WTC11 (cell line): ENCODE results near the gene ASB11. TPM values are rescaled to one million over a fixed set of nuclear protein-coding genes. Genes with fewer than 3 reads are reported as not detected.
A peak's percentile ranks its signal among the peaks of the same experiment; 100 is the strongest.

Source experiments
- ATAC-seq: fragments of 200-7000 bp; cut with Tn5 transposase; 2 replicates; pipeline ENCODE4 v1.10.0; 2021; ENCODE audit warnings: mild to moderate bottlenecking, moderate library complexity
- CTCF ChIA-PET: fragments of 300-600 bp; sonication (Branson Sonifier 250); formaldehyde crosslinking; loops from one replicate; lab custom pipeline; 2021; ENCODE audit warnings: antibody characterized with exemption; lab: Charles Lee
- POLR2A ChIA-PET: fragments of 350-600 bp; sonication (Branson Sonifier 250); formaldehyde crosslinking; loops from one replicate; lab custom pipeline; 2021; ENCODE audit warnings: antibody characterized with exemption; lab: Charles Lee
- DNase-seq: peaks from one replicate; pipeline ENCODE4 v3.0.0; 2021; ENCODE audit warnings: low spot score
- H3K27ac Mint-ChIP-seq: 2 replicates; pipeline ENCODE4 v1.8.0; 2021; ENCODE audit warnings: mixed read lengths
- H3K27me3 Mint-ChIP-seq: 2 replicates; pipeline ENCODE4 v1.8.0; 2021; ENCODE audit warnings: low read depth, mild to moderate bottlenecking, moderate library complexity, mixed read lengths
- H3K36me3 Mint-ChIP-seq: 2 replicates; pipeline ENCODE4 v1.8.0; 2021; ENCODE audit warnings: mixed read lengths
- H3K4me1 Mint-ChIP-seq: 2 replicates; pipeline ENCODE4 v1.8.0; 2022; ENCODE audit warnings: mixed read lengths
- H3K4me3 Mint-ChIP-seq: 2 replicates; pipeline ENCODE4 v1.8.0; 2021; ENCODE audit warnings: mild to moderate bottlenecking, moderate library complexity, mixed read lengths
- H3K9me3 Mint-ChIP-seq: 2 replicates; pipeline ENCODE4 v1.8.0; 2021; ENCODE audit warnings: mixed read lengths
- CREM ChIP-seq: sonication (generic); formaldehyde crosslinking; IDR thresholded peaks from 2 replicates; pipeline ENCODE4 v1.8.1; 2022; ENCODE audit warnings: mild to moderate bottlenecking, missing genetic modification reagents, moderate library complexity
- GABPB1 ChIP-seq: sonication (generic); formaldehyde crosslinking; IDR thresholded peaks from 2 replicates; pipeline ENCODE4 v1.8.1; 2023; ENCODE audit warnings: mild to moderate bottlenecking, missing genetic modification reagents
- GTF2I ChIP-seq: fragments of 250-450 bp; sonication (Bioruptor Pico); conservative IDR thresholded peaks from 2 replicates; pipeline ENCODE4 v1.4.0; 2021; ENCODE audit warnings: mild to moderate bottlenecking
- MYBL2 ChIP-seq: sonication (generic); formaldehyde crosslinking; IDR thresholded peaks from 2 replicates; pipeline ENCODE4 v1.8.1; 2023; ENCODE audit warnings: mild to moderate bottlenecking, moderate library complexity, missing genetic modification reagents
- NR2C2 ChIP-seq: sonication (generic); formaldehyde crosslinking; IDR thresholded peaks from 2 replicates; pipeline ENCODE4 v1.8.0; 2022; ENCODE audit warnings: mild to moderate bottlenecking, missing genetic modification reagents
- OVOL2 ChIP-seq: fragments of 250-450 bp; sonication (Bioruptor Pico); IDR thresholded peaks from 2 replicates; pipeline ENCODE4 v1.9.0; 2021; ENCODE audit warnings: mild to moderate bottlenecking, borderline replicate concordance
- PRRX2 ChIP-seq: fragments of 250-450 bp; sonication (Bioruptor Pico); IDR thresholded peaks from 2 replicates; pipeline ENCODE4 v1.8.0; 2021; ENCODE audit warnings: mild to moderate bottlenecking
- TEAD4 ChIP-seq: sonication (generic); formaldehyde crosslinking; IDR thresholded peaks from 2 replicates; pipeline ENCODE4 v1.8.0; 2022; ENCODE audit warnings: mild to moderate bottlenecking, missing genetic modification reagents
- ZNF671 ChIP-seq: fragments of 250-450 bp; sonication (Bioruptor Pico); IDR thresholded peaks from 2 replicates; pipeline ENCODE4 v1.8.0; 2021; ENCODE audit warnings: mild to moderate bottlenecking
- total RNA-seq: library from RNA; stranded (reverse); gene quantifications from 3 replicates; pipeline ENCODE4 v1.2.3, GENCODE V29; 2021
- TF ChIP-seq, protein P1 (sequence below): fragments of 200-600 bp; IDR thresholded peaks from 2 replicates; pipeline ENCODE4 v1.8.0; 2022; ENCODE audit warnings: antibody characterized with exemption
- TF ChIP-seq, protein P2 (sequence below): sonication (generic); formaldehyde crosslinking; IDR thresholded peaks from 2 replicates; pipeline ENCODE4 v1.8.1; 2022; ENCODE audit warnings: mild to moderate bottlenecking, moderate library complexity, missing genetic modification reagents
- TF ChIP-seq, protein P3 (sequence below): sonication (generic); formaldehyde crosslinking; IDR thresholded peaks from 2 replicates; pipeline ENCODE4 v1.8.1; 2023; ENCODE audit warnings: mild to moderate bottlenecking, moderate library complexity, missing genetic modification reagents
- TF ChIP-seq, protein P4 (sequence below): sonication (generic); formaldehyde crosslinking; IDR thresholded peaks from 2 replicates; pipeline ENCODE4 v1.8.1; 2022; ENCODE audit warnings: low read depth, mild to moderate bottlenecking, moderate library complexity, missing genetic modification reagents, borderline replicate concordance
- TF ChIP-seq, protein P5 (sequence below): sonication (generic); formaldehyde crosslinking; IDR thresholded peaks from 2 replicates; pipeline ENCODE4 v1.8.0; 2023; ENCODE audit warnings: missing genetic modification reagents, mild to moderate bottlenecking, borderline replicate concordance

Gene ASB11
- total RNA-seq, 1 experiment from 2014 or later, result not detected

DNA sequence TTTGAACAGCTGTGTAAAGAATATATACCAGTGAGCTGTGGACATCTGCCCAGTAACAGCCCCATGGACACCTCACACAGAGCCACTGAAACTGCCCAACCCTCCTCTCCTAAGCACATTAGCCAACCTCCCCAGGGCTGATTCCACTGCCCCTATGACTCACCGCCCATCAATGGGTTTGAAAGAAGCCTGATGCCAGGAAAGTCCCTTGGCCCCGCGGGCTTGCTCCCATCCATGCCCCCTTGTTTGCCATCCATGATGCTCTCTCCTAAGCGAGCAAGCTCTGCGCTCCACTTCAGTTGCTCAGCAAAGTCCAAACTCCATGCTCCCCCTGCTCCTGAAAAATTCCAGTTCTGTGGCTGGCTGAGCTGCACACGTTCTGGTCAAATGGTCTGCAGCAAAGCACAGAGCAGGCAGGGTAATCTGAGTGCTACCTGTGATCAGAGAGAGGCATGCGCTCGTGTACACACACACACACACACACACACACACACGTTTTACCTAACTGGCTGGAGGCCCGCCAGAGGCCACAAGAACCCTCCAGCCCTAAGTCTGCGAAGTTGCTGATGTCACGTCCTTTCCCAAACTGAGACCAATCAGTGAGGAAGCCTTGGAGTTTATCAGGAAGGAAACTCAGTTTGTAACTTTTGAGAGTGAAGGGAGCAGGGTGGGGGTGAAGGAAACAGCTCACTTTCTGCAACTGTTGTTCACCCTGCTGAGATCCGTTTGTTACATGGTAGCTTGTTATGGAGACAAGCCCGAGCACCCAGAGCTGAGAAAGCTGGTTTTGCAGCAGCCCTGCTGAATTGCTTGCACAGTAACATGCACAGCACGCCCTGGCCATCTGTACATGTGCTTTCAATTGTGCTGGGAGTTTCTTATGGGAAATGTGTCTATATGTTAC, 45.6 kb downstream of the ASB11 start, which contains the start of gene ASB9:
Gene ASB9 (minus strand): TSS at position 466 of the 904 bp plus-strand sequence. CDS start 209 bp downstream, at position 257.
- ChIA-PET CTCF (no interaction called here), POLR2A (no interaction called here)
- Mint-ChIP-seq H3K36me3 (no peaks in the 10 kb centered on the region), H3K27ac (peak within 1 kb of the TSS; percentile 63; the same call in 1 of the 2 replicates), H3K9me3 (peaks cover 4% of the 10 kb centered on the region; the same call in 1 of the 2 replicates), H3K27me3 (no peaks in the 10 kb centered on the region), H3K4me1 (peaks cover 9% of the 10 kb centered on the region), H3K4me3 (no peak within 1 kb of the TSS)
- DNase-seq (peak; percentile 9), ATAC-seq (peak; percentile 56)
- TF ChIP-seq GABPB1 (CRISPR knock-in tag), result no peak
- TF ChIP-seq, protein P1, sequence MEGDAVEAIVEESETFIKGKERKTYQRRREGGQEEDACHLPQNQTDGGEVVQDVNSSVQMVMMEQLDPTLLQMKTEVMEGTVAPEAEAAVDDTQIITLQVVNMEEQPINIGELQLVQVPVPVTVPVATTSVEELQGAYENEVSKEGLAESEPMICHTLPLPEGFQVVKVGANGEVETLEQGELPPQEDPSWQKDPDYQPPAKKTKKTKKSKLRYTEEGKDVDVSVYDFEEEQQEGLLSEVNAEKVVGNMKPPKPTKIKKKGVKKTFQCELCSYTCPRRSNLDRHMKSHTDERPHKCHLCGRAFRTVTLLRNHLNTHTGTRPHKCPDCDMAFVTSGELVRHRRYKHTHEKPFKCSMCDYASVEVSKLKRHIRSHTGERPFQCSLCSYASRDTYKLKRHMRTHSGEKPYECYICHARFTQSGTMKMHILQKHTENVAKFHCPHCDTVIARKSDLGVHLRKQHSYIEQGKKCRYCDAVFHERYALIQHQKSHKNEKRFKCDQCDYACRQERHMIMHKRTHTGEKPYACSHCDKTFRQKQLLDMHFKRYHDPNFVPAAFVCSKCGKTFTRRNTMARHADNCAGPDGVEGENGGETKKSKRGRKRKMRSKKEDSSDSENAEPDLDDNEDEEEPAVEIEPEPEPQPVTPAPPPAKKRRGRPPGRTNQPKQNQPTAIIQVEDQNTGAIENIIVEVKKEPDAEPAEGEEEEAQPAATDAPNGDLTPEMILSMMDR, result no peak
- TF ChIP-seq NR2C2, result no peak
- TF ChIP-seq, protein P2, sequence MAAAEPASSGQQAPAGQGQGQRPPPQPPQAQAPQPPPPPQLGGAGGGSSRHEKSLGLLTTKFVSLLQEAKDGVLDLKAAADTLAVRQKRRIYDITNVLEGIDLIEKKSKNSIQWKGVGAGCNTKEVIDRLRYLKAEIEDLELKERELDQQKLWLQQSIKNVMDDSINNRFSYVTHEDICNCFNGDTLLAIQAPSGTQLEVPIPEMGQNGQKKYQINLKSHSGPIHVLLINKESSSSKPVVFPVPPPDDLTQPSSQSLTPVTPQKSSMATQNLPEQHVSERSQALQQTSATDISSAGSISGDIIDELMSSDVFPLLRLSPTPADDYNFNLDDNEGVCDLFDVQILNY, result no peak
- TF ChIP-seq TEAD4 (CRISPR knock-in tag), result no peak
- no peak for TF ChIP-seq MYBL2 (CRISPR knock-in tag)
- TF ChIP-seq OVOL2 (CRISPR knock-in tag), result no peak

DNA sequence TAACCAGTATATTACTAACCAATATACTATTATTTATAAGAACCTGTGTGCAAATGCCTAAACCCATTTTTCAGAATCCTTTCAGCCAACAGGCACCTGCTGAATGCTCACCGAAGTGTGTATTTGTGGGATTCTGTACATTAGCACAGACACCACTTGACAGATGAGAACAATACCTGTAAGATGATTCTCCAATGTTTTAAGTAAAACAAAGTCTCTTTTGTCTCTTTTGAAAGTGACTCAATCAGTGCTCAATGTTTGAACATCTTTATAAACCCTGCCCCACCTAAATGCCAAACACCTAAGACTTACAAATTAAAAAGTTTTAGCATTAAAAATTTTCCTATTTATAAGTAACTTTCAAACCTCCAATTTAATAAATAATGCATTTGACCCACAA, 46.3 kb downstream of the ASB11 start:
- Mint-ChIP-seq H3K4me3 (no peak overlapping the region), H3K36me3 (no peaks in the 10 kb centered on the region), H3K9me3 (peaks cover 4% of the 10 kb centered on the region; the same call in 1 of the 2 replicates), H3K27ac (no peak overlapping the region), H3K4me1 (peaks cover 9% of the 10 kb centered on the region), H3K27me3 (no peaks in the 10 kb centered on the region)
- CTCF ChIA-PET, result no interaction called here
- TF ChIP-seq CREM (CRISPR knock-in tag) (no peak), GTF2I (no peak), PRRX2 (no peak), ZNF671 (CRISPR knock-in tag) (no peak), MYBL2 (CRISPR knock-in tag) (no peak)
- TF ChIP-seq, protein P3, sequence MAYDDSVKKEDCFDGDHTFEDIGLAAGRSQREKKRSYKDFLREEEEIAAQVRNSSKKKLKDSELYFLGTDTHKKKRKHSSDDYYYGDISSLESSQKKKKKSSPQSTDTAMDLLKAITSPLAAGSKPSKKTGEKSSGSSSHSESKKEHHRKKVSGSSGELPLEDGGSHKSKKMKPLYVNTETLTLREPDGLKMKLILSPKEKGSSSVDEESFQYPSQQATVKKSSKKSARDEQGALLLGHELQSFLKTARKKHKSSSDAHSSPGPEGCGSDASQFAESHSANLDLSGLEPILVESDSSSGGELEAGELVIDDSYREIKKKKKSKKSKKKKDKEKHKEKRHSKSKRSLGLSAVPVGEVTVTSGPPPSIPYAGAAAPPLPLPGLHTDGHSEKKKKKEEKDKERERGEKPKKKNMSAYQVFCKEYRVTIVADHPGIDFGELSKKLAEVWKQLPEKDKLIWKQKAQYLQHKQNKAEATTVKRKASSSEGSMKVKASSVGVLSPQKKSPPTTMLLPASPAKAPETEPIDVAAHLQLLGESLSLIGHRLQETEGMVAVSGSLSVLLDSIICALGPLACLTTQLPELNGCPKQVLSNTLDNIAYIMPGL (CRISPR knock-in tag), result no peak
- TF ChIP-seq, protein P4, sequence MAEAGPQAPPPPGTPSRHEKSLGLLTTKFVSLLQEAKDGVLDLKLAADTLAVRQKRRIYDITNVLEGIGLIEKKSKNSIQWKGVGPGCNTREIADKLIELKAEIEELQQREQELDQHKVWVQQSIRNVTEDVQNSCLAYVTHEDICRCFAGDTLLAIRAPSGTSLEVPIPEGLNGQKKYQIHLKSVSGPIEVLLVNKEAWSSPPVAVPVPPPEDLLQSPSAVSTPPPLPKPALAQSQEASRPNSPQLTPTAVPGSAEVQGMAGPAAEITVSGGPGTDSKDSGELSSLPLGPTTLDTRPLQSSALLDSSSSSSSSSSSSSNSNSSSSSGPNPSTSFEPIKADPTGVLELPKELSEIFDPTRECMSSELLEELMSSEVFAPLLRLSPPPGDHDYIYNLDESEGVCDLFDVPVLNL (CRISPR knock-in tag), result no peak
- TF ChIP-seq, protein P5, sequence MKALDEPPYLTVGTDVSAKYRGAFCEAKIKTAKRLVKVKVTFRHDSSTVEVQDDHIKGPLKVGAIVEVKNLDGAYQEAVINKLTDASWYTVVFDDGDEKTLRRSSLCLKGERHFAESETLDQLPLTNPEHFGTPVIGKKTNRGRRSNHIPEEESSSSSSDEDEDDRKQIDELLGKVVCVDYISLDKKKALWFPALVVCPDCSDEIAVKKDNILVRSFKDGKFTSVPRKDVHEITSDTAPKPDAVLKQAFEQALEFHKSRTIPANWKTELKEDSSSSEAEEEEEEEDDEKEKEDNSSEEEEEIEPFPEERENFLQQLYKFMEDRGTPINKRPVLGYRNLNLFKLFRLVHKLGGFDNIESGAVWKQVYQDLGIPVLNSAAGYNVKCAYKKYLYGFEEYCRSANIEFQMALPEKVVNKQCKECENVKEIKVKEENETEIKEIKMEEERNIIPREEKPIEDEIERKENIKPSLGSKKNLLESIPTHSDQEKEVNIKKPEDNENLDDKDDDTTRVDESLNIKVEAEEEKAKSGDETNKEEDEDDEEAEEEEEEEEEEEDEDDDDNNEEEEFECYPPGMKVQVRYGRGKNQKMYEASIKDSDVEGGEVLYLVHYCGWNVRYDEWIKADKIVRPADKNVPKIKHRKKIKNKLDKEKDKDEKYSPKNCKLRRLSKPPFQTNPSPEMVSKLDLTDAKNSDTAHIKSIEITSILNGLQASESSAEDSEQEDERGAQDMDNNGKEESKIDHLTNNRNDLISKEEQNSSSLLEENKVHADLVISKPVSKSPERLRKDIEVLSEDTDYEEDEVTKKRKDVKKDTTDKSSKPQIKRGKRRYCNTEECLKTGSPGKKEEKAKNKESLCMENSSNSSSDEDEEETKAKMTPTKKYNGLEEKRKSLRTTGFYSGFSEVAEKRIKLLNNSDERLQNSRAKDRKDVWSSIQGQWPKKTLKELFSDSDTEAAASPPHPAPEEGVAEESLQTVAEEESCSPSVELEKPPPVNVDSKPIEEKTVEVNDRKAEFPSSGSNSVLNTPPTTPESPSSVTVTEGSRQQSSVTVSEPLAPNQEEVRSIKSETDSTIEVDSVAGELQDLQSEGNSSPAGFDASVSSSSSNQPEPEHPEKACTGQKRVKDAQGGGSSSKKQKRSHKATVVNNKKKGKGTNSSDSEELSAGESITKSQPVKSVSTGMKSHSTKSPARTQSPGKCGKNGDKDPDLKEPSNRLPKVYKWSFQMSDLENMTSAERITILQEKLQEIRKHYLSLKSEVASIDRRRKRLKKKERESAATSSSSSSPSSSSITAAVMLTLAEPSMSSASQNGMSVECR (CRISPR knock-in tag), result no peak
- POLR2A ChIA-PET, result no interaction called here
- ATAC-seq (no peak), DNase-seq (no peak)
